Astrocyte (in vitro differentiated cells and primary cell): ENCODE data around the gene CD82.

ENCODE experiments used
- CTCF ChIP-seq: IDR thresholded peaks from 2 replicates; pipeline ENCODE4 v1.5.1; 2011; ENCODE audit warnings: low read depth, mild to moderate bottlenecking, inconsistent platforms, low read length, moderate library complexity; ENCODE audit not compliant: insufficient read depth
- EZH2 ChIP-seq: IDR thresholded peaks from 2 replicates; pipeline ENCODE4 v1.6.1; 2012; ENCODE audit warnings: mild to moderate bottlenecking, low read length, inconsistent platforms; ENCODE audit not compliant: insufficient read depth

GRCh38 chr11:44654596-44654995, 89.1 kb downstream of the CD82 start:
- no peak for TF ChIP-seq CTCF
- TF ChIP-seq EZH2, result no peak
